T-helper 2 cell treated with Interferon-gamma antibody and Interleukin-4, amounts not matched to agents 5 μg/mL and 100 μg/mL, for 36 hours (primary cell): Measurements from ENCODE around the gene SGK1.
"Not testable (repeated sequence)": the region's sequence is repeated elsewhere in the genome, so short reads cannot be mapped to it uniquely, and the experiment has no call there.

Experiments
- DNase-seq: peaks from one replicate; pipeline ENCODE4 v3.0.0; 2021; ENCODE audit warnings: low spot score
- H3K27ac Mint-ChIP-seq: one replicate; pipeline ENCODE4 v1.8.0; 2021; ENCODE audit warnings: mild to moderate bottlenecking, mixed read lengths
- H3K27me3 Mint-ChIP-seq: one replicate; pipeline ENCODE4 v1.8.0; 2021; ENCODE audit warnings: low read depth, mixed read lengths
- H3K36me3 Mint-ChIP-seq: one replicate; pipeline ENCODE4 v1.8.0; 2021; ENCODE audit warnings: low read depth, mixed read lengths
- H3K4me1 Mint-ChIP-seq: one replicate; pipeline ENCODE4 v1.8.0; 2021; ENCODE audit warnings: low read depth, mixed read lengths
- H3K4me3 Mint-ChIP-seq: one replicate; pipeline ENCODE4 v1.8.0; 2022; ENCODE audit warnings: mild to moderate bottlenecking, moderate library complexity, mixed read lengths
- H3K9me3 Mint-ChIP-seq: one replicate; pipeline ENCODE4 v1.8.0; 2021; ENCODE audit warnings: mixed read lengths

The SGK1 gene

DNA sequence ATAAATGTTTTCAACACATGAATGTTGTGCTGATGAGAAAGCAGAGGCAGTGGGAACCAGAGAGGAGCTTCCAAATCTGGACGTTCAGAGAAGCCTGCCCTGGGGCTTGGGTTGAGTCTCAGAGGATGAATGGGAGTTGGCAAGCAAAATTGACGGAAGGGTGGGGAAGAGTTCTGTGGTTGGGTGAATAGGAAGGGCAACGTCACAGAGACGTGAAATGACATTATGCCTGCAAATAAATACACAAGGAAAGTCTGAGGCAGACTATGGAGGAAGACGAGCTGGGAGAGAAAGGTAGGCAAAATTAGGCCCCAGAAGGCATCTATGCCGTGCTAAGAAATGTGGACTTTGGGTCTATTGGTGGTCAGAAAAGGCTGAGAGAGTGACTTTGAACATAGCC lies 25.2 kb upstream of the SGK1 start:
- H3K9me3 Mint-ChIP-seq, result no peaks in the 10 kb centered on the region
- no peak for DNase-seq
- H3K27ac Mint-ChIP-seq, result no peak overlapping the region
- H3K4me3 Mint-ChIP-seq, result no peak overlapping the region
- peaks cover 4% of the 10 kb centered on the region for H3K4me1 Mint-ChIP-seq
- H3K27me3 Mint-ChIP-seq, result no peaks in the 10 kb centered on the region
- H3K36me3 Mint-ChIP-seq, result no peaks in the 10 kb centered on the region

DNA sequence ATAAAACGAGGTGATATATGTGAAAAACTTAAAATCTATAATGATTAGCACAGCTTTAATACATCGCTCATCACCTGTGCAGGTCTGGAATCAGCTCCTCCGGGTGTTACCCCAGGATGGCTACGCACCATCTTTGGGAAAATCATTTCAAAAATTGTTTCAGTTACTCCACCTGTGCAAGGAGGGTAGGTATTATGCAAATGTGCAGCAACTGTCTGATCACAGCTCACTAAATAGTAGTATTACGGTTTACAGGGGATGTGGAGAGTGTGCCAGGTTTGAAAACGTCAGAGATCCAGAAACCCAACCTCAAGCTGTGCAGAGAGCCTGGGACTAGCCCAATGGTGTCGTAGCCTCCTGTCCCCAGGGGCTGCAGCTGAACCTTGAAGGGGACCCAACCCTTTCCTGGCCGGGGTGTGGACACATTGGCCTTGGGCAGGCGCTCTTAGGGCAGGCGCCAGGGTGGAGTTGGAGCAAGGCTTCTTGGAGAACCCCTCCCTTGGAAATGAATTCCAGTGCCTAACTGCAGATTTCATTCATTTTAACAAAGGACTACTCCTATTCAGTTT lies 24.2 kb upstream of the SGK1 start:
- H3K9me3 Mint-ChIP-seq, result no peaks in the 10 kb centered on the region
- no peak overlapping the region for H3K4me3 Mint-ChIP-seq
- H3K27ac Mint-ChIP-seq, result no peak overlapping the region
- peaks cover 6% of the 10 kb centered on the region for H3K4me1 Mint-ChIP-seq
- no peaks in the 10 kb centered on the region for H3K27me3 Mint-ChIP-seq
- no peaks in the 10 kb centered on the region for H3K36me3 Mint-ChIP-seq
- no peak for DNase-seq

DNA sequence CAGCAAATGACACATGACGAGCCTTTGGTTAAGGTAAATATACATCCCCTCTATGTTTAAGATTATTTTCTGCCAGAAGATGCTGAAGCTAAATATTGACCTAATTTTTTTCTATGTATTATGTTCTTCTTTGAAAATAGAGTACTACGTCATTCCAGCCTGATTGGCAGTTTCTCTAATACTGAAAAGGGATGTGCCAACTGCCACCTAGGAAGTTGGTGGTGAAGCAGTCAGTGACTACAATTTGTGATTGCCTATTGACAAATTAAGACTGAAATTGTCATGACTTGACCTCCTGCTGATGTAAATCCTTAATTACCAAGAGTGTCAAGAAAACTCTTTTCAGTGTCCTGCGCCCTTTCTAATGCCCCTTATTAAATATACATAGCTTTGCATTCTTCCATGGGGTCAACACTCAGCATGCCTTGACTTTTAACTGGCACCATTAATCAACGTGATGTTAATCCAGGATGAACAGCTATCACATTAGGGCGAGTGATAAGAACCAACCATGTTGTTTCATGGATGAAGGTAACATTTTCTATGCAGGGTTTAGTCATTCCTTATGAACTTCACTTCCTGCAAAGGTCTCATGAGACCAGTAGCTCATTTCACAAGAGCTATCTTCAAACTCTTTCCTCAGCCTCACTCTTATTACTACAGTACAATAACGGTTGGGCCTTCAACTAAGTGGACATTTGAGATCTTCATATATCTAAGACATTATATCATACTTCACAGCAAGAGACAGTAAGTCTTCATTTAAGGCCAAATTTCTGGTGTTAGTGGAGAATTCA lies 22.5 kb upstream of the SGK1 start:
- H3K27ac Mint-ChIP-seq, result no peak overlapping the region
- no peak overlapping the region for H3K4me3 Mint-ChIP-seq
- no peaks in the 10 kb centered on the region for H3K36me3 Mint-ChIP-seq
- H3K9me3 Mint-ChIP-seq, result no peaks in the 10 kb centered on the region
- H3K27me3 Mint-ChIP-seq, result no peaks in the 10 kb centered on the region
- DNase-seq, result no peak
- peaks cover 1% of the 10 kb centered on the region for H3K4me1 Mint-ChIP-seq

DNA sequence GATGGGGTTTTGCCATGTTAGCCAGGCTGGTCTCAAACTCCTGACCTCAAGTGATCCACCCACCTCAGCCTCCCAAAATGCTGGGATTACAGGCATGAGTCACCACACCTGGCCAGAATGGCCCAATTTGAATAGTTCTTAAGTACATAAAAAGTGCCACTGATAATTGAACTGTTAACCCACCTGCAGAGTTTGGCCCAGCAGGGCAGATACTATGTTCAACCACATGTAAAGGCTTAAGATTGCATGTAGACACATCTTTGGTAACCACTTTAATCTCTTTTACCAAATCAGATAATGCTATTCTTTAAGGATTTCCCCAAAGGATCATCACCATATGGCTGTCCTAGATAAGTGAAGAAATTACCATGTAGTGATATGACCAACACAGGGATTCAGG lies 21.3 kb upstream of the SGK1 start:
- H3K27me3 Mint-ChIP-seq, result no peaks in the 10 kb centered on the region
- H3K4me3 Mint-ChIP-seq, result no peak overlapping the region
- H3K9me3 Mint-ChIP-seq, result no peaks in the 10 kb centered on the region
- H3K27ac Mint-ChIP-seq, result no peak overlapping the region
- no peak for DNase-seq
- H3K36me3 Mint-ChIP-seq, result no peaks in the 10 kb centered on the region
- H3K4me1 Mint-ChIP-seq, result peaks cover 1% of the 10 kb centered on the region

DNA sequence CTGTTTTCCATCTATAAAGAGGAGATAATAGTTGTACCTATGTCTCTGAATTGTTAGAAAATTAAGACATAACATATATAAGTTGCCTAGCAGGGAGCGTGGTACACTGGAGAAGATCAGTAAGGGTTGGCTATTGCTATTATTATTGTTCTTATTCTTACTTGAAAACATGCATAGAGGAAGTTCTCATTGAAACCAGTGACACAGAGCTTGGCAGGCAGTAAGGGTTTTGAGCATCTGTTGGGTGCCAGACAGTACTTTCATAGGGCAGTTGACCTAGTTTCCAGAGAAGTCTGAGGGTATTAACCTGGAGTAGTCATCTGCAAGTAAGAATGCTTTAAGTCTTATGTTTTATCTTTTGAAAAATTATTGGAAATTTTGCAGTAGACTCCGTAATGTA lies 13.3 kb upstream of the SGK1 start:
- Mint-ChIP-seq H3K27me3 (no peaks in the 10 kb centered on the region), H3K9me3 (no peaks in the 10 kb centered on the region), H3K36me3 (no peaks in the 10 kb centered on the region), H3K27ac (no peak overlapping the region), H3K4me3 (no peak overlapping the region), H3K4me1 (peaks cover 1% of the 10 kb centered on the region)
- DNase-seq, result no peak

DNA sequence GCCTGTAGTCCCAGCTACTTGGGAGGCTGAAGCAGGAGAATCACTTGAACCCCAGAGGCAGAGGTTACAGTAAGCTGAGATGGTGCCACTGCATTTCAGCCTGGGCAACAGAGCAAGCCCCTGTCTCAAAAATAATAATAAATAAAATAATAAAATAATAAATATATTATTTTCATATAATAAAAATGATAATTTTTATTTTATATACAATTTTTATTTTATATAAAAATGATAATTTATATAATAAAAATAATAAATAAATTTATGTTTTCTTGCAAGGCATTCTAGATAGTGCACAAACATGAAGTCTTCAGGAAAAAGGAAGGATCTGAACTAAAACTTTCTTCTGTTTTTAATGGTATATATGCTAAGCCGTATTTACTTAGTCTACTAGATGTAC lies 12.6 kb upstream of the SGK1 start:
- H3K4me1 Mint-ChIP-seq, result peaks cover 1% of the 10 kb centered on the region
- DNase-seq, result no peak
- no peaks in the 10 kb centered on the region for H3K9me3 Mint-ChIP-seq
- H3K27me3 Mint-ChIP-seq, result no peaks in the 10 kb centered on the region
- H3K36me3 Mint-ChIP-seq, result no peaks in the 10 kb centered on the region
- no peak overlapping the region for H3K27ac Mint-ChIP-seq
- H3K4me3 Mint-ChIP-seq, result no peak overlapping the region

DNA sequence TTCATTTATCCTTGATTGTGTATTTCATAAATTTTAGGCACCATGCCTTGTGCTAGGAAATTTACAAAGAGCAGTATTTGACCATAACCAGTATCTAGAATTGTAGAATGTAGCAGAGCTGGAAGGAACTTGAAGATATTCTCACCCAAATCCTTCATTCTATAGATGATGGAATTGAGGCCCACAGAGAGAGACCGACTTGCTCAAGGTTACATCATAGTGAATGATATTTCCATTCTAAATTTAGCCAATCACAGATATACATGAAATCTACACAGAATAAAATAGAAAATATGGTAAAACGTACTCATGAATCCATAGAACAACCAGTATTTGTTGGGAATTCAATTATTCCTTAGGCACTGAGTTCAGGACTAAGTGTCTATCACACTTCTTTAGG lies 10.9 kb upstream of the SGK1 start:
- no peak overlapping the region for H3K27ac Mint-ChIP-seq
- no peaks in the 10 kb centered on the region for H3K9me3 Mint-ChIP-seq
- H3K27me3 Mint-ChIP-seq, result no peaks in the 10 kb centered on the region
- no peak overlapping the region for H3K4me3 Mint-ChIP-seq
- DNase-seq, result no peak
- H3K36me3 Mint-ChIP-seq, result no peaks in the 10 kb centered on the region
- peaks cover 1% of the 10 kb centered on the region for H3K4me1 Mint-ChIP-seq

DNA sequence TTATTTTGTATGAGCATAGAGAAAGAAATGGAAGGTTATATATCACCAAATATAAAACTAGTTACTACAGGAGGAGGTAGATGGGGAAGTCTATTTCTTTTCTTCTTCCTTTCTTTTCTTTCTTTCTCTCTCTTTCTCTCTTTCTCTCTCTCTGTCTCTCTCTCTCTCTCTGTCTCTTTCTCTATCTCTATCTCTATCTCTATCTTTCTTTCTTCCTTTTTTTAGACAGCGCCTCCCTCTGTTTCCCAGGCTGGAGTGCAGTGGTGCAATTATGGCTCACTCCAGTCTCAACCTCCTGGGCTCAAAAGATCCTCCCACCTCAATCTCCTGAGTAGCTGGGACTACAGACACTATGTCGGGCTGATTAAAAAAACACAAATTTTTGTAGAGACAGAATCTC lies 10.2 kb upstream of the SGK1 start:
- Mint-ChIP-seq H3K27ac (no peak overlapping the region), H3K9me3 (no peaks in the 10 kb centered on the region), H3K27me3 (no peaks in the 10 kb centered on the region), H3K4me3 (no peak overlapping the region), H3K36me3 (no peaks in the 10 kb centered on the region), H3K4me1 (peaks cover 1% of the 10 kb centered on the region)
- DNase-seq, result no peak

DNA sequence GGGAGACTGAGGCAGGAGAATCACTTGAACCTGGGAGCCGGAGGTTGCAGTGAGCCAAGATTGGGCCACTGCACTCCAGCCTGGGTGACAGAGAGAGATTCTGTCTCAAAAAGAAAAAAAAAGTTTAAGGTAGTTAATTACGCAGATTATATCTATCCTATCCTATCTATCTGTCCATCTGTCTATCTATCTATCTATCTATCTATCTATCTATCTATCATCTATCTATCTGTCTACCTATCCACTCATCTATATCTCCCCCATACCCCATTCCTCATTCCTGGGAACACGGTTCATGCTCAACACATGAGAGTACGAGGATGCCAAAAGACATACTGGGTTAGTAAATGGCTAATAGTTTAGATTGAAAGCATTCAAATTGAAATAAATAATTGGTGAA lies 8.3 kb upstream of the SGK1 start:
- H3K27ac Mint-ChIP-seq, H3K4me1 Mint-ChIP-seq, H3K36me3 Mint-ChIP-seq, DNase-seq, H3K27me3 Mint-ChIP-seq, H3K9me3 Mint-ChIP-seq, H3K4me3 Mint-ChIP-seq: not testable (repeated sequence)

DNA sequence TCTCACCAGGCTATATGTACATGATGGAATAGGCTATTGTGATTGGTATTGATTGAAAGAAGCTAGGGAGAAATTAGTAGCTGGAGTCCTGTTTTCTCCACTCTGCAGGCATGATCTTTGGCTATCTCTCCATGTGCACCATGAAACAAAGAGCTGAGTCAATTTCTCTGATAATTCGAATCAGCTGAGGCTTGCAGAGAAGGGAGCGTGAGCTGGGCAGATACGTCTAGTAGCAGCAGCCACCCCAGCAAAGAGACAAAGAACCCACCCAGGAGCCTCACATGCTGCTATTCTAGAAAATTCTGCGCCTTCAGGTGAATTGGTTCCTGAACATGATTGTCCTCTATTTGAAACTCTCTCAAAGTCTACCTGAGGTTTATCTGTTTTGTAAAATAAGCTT lies 6.9 kb upstream of the SGK1 start:
- Mint-ChIP-seq H3K4me1 (no peaks in the 10 kb centered on the region), H3K27me3 (no peaks in the 10 kb centered on the region), H3K27ac (no peak overlapping the region), H3K4me3 (no peak overlapping the region), H3K9me3 (peaks cover 4% of the 10 kb centered on the region), H3K36me3 (no peaks in the 10 kb centered on the region)
- DNase-seq, result no peak

DNA sequence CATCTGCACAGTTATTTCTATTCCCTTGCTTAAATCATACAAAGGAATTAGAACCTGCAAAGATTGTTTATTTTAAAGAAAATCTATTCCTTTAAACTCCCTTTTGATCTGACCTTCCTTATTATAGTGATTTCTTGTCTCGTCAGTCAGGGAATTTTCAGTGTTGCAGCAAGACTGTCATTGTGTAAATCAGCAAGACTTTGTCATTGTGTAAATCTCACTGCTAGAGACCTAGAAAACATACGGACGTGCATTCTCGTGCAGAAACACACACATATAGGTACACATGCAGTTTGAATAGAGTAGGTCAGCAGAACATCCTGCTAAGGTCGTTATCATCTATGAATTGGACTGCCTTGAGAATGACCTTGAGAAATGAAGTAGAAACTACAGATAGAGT lies 6.2 kb upstream of the SGK1 start:
- Mint-ChIP-seq H3K36me3 (no peaks in the 10 kb centered on the region), H3K9me3 (peaks cover 10% of the 10 kb centered on the region), H3K4me1 (no peaks in the 10 kb centered on the region), H3K4me3 (no peak overlapping the region), H3K27me3 (peaks cover 1% of the 10 kb centered on the region), H3K27ac (no peak overlapping the region)
- no peak for DNase-seq

DNA sequence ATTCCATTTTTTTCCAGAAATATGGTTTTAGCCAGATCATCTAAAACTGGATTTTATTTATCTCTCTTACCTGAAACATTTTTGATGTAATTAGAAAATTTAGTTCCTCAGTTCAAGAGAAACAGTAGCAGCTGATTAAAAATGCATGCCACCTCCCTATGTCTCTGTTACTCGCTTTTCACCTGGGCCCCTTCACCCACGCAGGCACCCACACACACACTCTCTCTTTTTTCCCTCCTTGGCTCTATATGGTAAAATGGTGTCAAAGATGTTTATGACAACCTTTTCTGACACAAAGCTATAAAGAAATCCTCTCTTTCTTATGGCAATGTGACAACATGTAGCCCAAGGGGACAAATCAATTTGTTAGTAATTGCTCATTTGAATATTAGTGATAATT lies 5.8 kb upstream of the SGK1 start:
- no peak overlapping the region for H3K27ac Mint-ChIP-seq
- peaks cover 13% of the 10 kb centered on the region for H3K9me3 Mint-ChIP-seq
- no peaks in the 10 kb centered on the region for H3K4me1 Mint-ChIP-seq
- no peak overlapping the region for H3K4me3 Mint-ChIP-seq
- no peak for DNase-seq
- no peaks in the 10 kb centered on the region for H3K36me3 Mint-ChIP-seq
- H3K27me3 Mint-ChIP-seq, result peaks cover 6% of the 10 kb centered on the region

DNA sequence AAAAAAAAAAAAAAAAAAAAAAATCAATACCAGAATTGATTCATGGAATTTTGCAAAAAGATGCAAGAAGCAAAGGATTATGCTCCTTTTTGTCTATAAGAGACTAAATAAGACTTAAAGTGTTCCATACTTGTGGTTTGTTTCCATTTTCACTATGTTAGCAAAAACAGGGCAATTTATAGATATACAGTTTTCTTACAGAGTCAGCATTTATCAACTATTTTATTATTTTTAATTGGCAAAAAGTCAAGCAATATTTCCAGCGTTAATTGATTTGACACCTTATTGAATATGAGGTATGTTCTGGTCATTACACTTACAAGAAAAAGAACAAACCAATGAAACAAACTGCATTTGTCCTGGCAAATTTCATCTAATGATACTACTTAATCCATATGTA lies 5.4 kb upstream of the SGK1 start:
- Mint-ChIP-seq H3K4me3 (no peak overlapping the region), H3K27ac (no peak overlapping the region), H3K4me1 (peaks cover under 1% of the 10 kb centered on the region), H3K27me3 (peaks cover 9% of the 10 kb centered on the region), H3K9me3 (peaks cover 13% of the 10 kb centered on the region), H3K36me3 (no peaks in the 10 kb centered on the region)
- DNase-seq, result no peak

DNA sequence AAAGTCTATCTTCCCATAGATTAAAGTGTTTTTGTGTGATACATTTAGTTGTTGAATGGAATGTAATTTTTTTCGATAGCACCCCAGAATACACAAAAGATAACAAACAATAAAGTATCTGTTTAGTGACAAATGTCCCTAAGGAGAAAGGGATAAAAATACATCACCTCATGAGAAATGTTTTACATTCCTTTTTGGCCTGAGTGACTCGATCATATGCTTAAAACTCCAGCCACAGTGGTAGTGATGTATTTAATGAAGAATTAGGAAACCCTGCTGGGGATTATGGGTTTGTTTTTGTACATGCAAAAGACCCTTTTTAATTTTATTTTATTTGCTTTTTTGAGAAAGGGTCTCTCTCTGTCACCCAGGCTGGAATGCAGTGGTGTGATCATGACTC lies 4.3 kb upstream of the SGK1 start:
- Mint-ChIP-seq H3K4me3 (no peak overlapping the region), H3K9me3 (peaks cover 13% of the 10 kb centered on the region), H3K4me1 (peaks cover 11% of the 10 kb centered on the region)

DNA sequence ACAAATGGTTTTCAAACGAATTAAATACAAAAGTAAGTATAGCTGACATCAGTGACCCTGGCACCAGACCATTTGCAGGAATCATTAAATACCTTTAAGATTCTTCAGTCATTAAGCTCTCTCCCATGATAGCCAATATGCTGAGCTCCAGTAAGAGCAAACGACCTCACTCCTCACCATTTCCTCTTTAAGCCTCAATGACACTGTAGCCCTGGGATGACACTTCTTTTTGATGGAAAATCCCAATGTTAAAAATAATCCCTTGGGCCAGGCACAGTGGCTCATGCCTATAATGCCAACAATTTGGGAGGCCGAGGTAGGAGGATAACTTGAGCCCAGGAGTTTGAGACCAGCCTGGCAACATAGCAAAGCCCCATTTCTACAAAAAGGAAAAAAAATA lies 3.3 kb upstream of the SGK1 start:
- no peak for DNase-seq
- peaks cover 3% of the 10 kb centered on the region for H3K36me3 Mint-ChIP-seq
- no peak overlapping the region for H3K27ac Mint-ChIP-seq
- peaks cover 26% of the 10 kb centered on the region for H3K27me3 Mint-ChIP-seq
- H3K4me1 Mint-ChIP-seq, result peaks cover 15% of the 10 kb centered on the region
- H3K4me3 Mint-ChIP-seq, result no peak overlapping the region
- H3K9me3 Mint-ChIP-seq, result peaks cover 13% of the 10 kb centered on the region

More for the DNA sequence above, 4.3 kb upstream of the SGK1 start:
- Mint-ChIP-seq H3K27ac (no peak overlapping the region), H3K36me3 (peaks cover 3% of the 10 kb centered on the region), H3K27me3 (peaks cover 19% of the 10 kb centered on the region)
- DNase-seq, result no peak
